ENCODE data around the gene FAM83C.

GRCh38 chr20:35276408-35276807 is 15.8 kb downstream of the FAM83C start:
- TF ChIP-seq CTCF (IDR thresholded peaks at IDR 0.05): no peak
- no peak for TF ChIP-seq POLR2A (IDR thresholded peaks at IDR 0.05)
